ENCODE data around the gene MSH5. TPM values are rescaled to one million over a fixed set of nuclear protein-coding genes. Genes with fewer than 3 reads are reported as not detected.

Gene MSH5
- total and polyA plus RNA-seq, 2 of the 13 experiments (the other 11 are each of a cell fraction or from before 2014, with no cell fraction given): 10.2 to 38.7 TPM

GRCh38 chr6:31737315-31737990 is 2.4 kb upstream of the MSH5 start (continued):
- TF ChIP-seq, protein P1, sequence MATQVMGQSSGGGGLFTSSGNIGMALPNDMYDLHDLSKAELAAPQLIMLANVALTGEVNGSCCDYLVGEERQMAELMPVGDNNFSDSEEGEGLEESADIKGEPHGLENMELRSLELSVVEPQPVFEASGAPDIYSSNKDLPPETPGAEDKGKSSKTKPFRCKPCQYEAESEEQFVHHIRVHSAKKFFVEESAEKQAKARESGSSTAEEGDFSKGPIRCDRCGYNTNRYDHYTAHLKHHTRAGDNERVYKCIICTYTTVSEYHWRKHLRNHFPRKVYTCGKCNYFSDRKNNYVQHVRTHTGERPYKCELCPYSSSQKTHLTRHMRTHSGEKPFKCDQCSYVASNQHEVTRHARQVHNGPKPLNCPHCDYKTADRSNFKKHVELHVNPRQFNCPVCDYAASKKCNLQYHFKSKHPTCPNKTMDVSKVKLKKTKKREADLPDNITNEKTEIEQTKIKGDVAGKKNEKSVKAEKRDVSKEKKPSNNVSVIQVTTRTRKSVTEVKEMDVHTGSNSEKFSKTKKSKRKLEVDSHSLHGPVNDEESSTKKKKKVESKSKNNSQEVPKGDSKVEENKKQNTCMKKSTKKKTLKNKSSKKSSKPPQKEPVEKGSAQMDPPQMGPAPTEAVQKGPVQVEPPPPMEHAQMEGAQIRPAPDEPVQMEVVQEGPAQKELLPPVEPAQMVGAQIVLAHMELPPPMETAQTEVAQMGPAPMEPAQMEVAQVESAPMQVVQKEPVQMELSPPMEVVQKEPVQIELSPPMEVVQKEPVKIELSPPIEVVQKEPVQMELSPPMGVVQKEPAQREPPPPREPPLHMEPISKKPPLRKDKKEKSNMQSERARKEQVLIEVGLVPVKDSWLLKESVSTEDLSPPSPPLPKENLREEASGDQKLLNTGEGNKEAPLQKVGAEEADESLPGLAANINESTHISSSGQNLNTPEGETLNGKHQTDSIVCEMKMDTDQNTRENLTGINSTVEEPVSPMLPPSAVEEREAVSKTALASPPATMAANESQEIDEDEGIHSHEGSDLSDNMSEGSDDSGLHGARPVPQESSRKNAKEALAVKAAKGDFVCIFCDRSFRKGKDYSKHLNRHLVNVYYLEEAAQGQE (IDR thresholded peaks at IDR 0.05; ENCODE audit: borderline replicate concordance in 1 of 2, low read depth in 1 of 2, low read length in 2 of 2): peak in 1 of 2 experiments; percentile 74; a peak in 2 of 4 replicates
- TF ChIP-seq ATM (IDR thresholded peaks at IDR 0.05; ENCODE audit: borderline replicate concordance) (no peak), ZNF709 (CRISPR knock-in tag; IDR thresholded peaks at IDR 0.05) (peak; percentile 70; the same call in 1 of the 2 replicates), PLSCR1 (CRISPR knock-in tag; IDR thresholded peaks at IDR 0.05; ENCODE audit: borderline replicate concordance) (no peak), LRRFIP1 (CRISPR knock-in tag; conservative IDR thresholded peaks at IDR 0.05) (no peak), ZNF441 (CRISPR knock-in tag; IDR thresholded peaks at IDR 0.05; ENCODE audit: borderline replicate concordance) (no peak), ETV6 (CRISPR knock-in tag; conservative IDR thresholded peaks at IDR 0.05) (peak; percentile 73; the same call in 1 of the 2 replicates), SMARCC2 (IDR thresholded peaks at IDR 0.05) (no peak), DMTF1 (CRISPR knock-in tag; IDR thresholded peaks at IDR 0.05) (no peak), ZNF367 (CRISPR knock-in tag; IDR thresholded peaks at IDR 0.05; ENCODE audit: borderline replicate concordance) (no peak), TCF12 (IDR thresholded peaks at IDR 0.05) (no peak), TCF12 (CRISPR knock-in tag; IDR thresholded peaks at IDR 0.05) (no peak), ZNF431 (CRISPR knock-in tag; IDR thresholded peaks at IDR 0.05; ENCODE audit: borderline replicate concordance, low read depth) (no peak; the same call in 1 of the 2 replicates), ZFP1 (CRISPR knock-in tag; IDR thresholded peaks at IDR 0.05) (no peak), TCF7L2 (IDR thresholded peaks at IDR 0.05; ENCODE audit: low read depth, low read length) (peak; percentile 70; the same call in 1 of the 2 replicates), IKZF4 (CRISPR knock-in tag; IDR thresholded peaks at IDR 0.05; ENCODE audit: borderline replicate concordance, low read depth, not compliant biosample characterization) (no peak)
- TF ChIP-seq, protein P2, sequence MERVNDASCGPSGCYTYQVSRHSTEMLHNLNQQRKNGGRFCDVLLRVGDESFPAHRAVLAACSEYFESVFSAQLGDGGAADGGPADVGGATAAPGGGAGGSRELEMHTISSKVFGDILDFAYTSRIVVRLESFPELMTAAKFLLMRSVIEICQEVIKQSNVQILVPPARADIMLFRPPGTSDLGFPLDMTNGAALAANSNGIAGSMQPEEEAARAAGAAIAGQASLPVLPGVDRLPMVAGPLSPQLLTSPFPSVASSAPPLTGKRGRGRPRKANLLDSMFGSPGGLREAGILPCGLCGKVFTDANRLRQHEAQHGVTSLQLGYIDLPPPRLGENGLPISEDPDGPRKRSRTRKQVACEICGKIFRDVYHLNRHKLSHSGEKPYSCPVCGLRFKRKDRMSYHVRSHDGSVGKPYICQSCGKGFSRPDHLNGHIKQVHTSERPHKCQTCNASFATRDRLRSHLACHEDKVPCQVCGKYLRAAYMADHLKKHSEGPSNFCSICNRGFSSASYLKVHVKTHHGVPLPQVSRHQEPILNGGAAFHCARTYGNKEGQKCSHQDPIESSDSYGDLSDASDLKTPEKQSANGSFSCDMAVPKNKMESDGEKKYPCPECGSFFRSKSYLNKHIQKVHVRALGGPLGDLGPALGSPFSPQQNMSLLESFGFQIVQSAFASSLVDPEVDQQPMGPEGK (CRISPR knock-in tag; IDR thresholded peaks at IDR 0.05): peak; percentile 97

Data from HepG2 (cell line).